Kidney (tissue), 14 donors: ENCODE data around the gene POU3F4. TPM values are rescaled to one million over a fixed set of nuclear protein-coding genes. Genes with fewer than 3 reads are reported as not detected.

ENCODE experiments used
- DNase-seq, 5 donors: peaks; one replicate each; pipeline ENCODE4 v3.0.0-alpha.2; 2013 to 2020
- FAIRE-seq: peaks from 2 replicates; lab custom pipeline; 2012; peaks lifted over from hg19 to GRCh38; lab: Jason Lieb, UNC
- H3K27ac ChIP-seq, 2 donors: one replicate each; pipeline ENCODE4 v1.7.0; 2013; ENCODE audit warnings: low read depth in 2 of 2, low read length in 2 of 2, inconsistent platforms in 1 of 2
- H3K27me3 ChIP-seq: one replicate; pipeline ENCODE4 v1.7.1; 2013; ENCODE audit warnings: low read length, inconsistent platforms; ENCODE audit not compliant: control insufficient read depth, insufficient read depth
- H3K36me3 ChIP-seq, 3 donors: one replicate each; pipeline versions ENCODE4 v1.7.0 to v1.7.1; 2013; ENCODE audit warnings: low read length in 3 of 3, control low read depth in 1 of 3, inconsistent platforms in 1 of 3; ENCODE audit not compliant: insufficient read depth in 3 of 3, control insufficient read depth in 2 of 3
- H3K4me1 ChIP-seq, 3 donors: one replicate each; pipeline versions ENCODE4 v1.7.0 to v1.7.1; 2013; ENCODE audit warnings: low read length in 3 of 3, inconsistent platforms in 1 of 3, low read depth in 1 of 3; ENCODE audit not compliant: control insufficient read depth in 2 of 3, insufficient read depth in 2 of 3
- H3K4me3 ChIP-seq, 3 donors: one replicate each; pipeline versions ENCODE4 v1.7.0 to v1.8.1; 2013; ENCODE audit warnings: low read length in 3 of 3, control low read depth in 1 of 3, inconsistent platforms in 1 of 3
- H3K9ac ChIP-seq, 3 donors: one replicate each; pipeline versions ENCODE4 v1.7.0 to v1.7.1; 2013; ENCODE audit warnings: low read length in 3 of 3, control low read depth in 1 of 3, inconsistent platforms in 1 of 3
- H3K9me3 ChIP-seq, 3 donors: one replicate each; pipeline versions ENCODE4 v1.7.0 to v1.7.1; 2013; ENCODE audit warnings: low read length in 3 of 3, control low read depth in 1 of 3, inconsistent platforms in 1 of 3; ENCODE audit not compliant: control insufficient read depth in 2 of 3, insufficient read depth in 1 of 3
- CTCF ChIP-seq: IDR thresholded peaks from 3 replicates; pipeline ENCODE4 v1.5.1; 2012; ENCODE audit warnings: mild to moderate bottlenecking, moderate library complexity, borderline replicate concordance; ENCODE audit not compliant: insufficient read depth; ENCODE audit errors: extremely low read depth
- intact Hi-C: fragments of 100-400 bp; cut with DNase I; formaldehyde crosslinking; loops from one replicate; pipeline ENCODE4 v1.11.1; 2022
- polyA plus RNA-seq: library from polyadenylated mRNA; stranded (reverse); fragments of 350-450 nt; fragmentation: Illumina TruSeq; extraction: RNeasy Lipid Tissue Mini Kit (QIAGEN cat#74804); gene quantifications from one replicate; pipeline ENCODE4 v1.2.3, GENCODE V29; 2014; ENCODE audit warnings: low read depth, low replicate concordance; ENCODE audit not compliant: insufficient read depth
- total RNA-seq: library from RNA; stranded (reverse); fragmentation: NEBNext Ultra II Directional; extraction: Animal tissue kit (Norgen Biotek cat#: 25700); gene quantifications from one replicate; pipeline ENCODE4 v1.2.1, GENCODE V29; 2021
- donor health status: control.
- donor health status: control.
- donor health status: control.
- donor health status: control.
- donor health status: control.
- donor health status: DM: yes; HTN: yes; CAD: no.
- donor health status: Normal renal cell carcinoma (clear cell type).

The POU3F4 gene
- total and polyA plus RNA-seq, 2 donors from 2014 or later, result 1.0 to 1.1 TPM

- Histone ChIP-seq H3K27ac (no peak overlapping the region), H3K4me1 (no peaks in the 10 kb centered on the region), H3K4me3 (no peak overlapping the region), H3K9ac (no peak overlapping the region), H3K27me3 (peaks cover 29% of the 10 kb centered on the region), H3K36me3 (no peaks in the 10 kb centered on the region), H3K9me3 (no peaks in the 10 kb centered on the region)
- TF ChIP-seq CTCF, result no peak
- FAIRE-seq (no peak), DNase-seq (peak in 1 of 5 donors; percentile 39)
- intact Hi-C loops, result no loop called here
Observed at GRCh38 chrX:83501003-83501402, 7.1 kb upstream of the POU3F4 start.

- Histone ChIP-seq H3K27ac (no peak overlapping the region), H3K27me3 (peaks cover 29% of the 10 kb centered on the region), H3K4me1 (no peaks in the 10 kb centered on the region), H3K9me3 (no peaks in the 10 kb centered on the region), H3K4me3 (no peak overlapping the region), H3K36me3 (no peaks in the 10 kb centered on the region), H3K9ac (no peak overlapping the region)
- DNase-seq (peak in 1 of 5 donors; percentile 47), FAIRE-seq (no peak)
- no peak for TF ChIP-seq CTCF
- intact Hi-C loops, result no loop called here
Observed at GRCh38 chrX:83501530-83501929, 6.6 kb upstream of the POU3F4 start.

- Histone ChIP-seq H3K9me3 (no peaks in the 10 kb centered on the region), H3K27me3 (peaks cover 41% of the 10 kb centered on the region), H3K4me1 (no peaks in the 10 kb centered on the region), H3K27ac (no peak overlapping the region), H3K4me3 (no peak overlapping the region), H3K9ac (no peak overlapping the region), H3K36me3 (no peaks in the 10 kb centered on the region)
- FAIRE-seq (no peak), DNase-seq (no peak)
- intact Hi-C loops, result no loop called here
- no peak for TF ChIP-seq CTCF
Observed at GRCh38 chrX:83504721-83505479, 3.2 kb upstream of the POU3F4 start.
